Activated CD8-positive, alpha-beta memory T cell treated with anti-CD3 and anti-CD28 coated beads for 48 hours (primary cell): ENCODE data around the gene DMD.
"Not testable (repeated sequence)": the region's sequence is repeated elsewhere in the genome, so short reads cannot be mapped to it uniquely, and the experiment has no call there.

Experiments
- DNase-seq, 3 experiments: peaks; one replicate each; pipeline ENCODE4 v3.0.0-alpha.2; 2020; ENCODE audit warnings: low read depth in 2 of 3, low spot score in 2 of 3

Gene DMD

DNA sequence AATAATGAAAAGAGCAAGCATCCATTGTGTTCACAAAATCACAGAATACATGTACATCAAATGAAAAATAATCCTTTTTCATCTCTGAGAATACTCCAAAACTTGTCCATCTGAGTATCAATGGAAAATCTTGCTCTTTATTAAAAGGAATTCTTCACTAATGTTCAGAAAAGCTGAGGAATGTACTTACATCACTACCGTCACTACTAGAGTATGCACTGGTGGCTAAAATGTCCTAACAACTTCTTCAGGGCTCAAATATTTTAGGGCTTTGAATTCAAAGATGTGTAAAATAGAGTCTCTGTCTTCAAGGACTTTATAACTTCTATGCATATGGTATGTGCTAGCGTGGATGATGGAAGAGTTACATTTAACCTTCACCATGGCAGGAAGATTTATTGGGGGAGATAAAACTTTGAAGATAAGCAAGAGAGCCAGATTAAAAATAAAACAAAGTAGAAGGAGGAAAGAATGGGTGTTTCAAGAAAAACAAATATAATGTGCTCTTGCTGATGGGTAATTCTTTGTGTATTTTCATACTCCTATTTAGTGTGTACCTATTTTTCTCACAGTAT, 55.1 kb downstream of the DMD start:
- DNase-seq = no peak

DNA sequence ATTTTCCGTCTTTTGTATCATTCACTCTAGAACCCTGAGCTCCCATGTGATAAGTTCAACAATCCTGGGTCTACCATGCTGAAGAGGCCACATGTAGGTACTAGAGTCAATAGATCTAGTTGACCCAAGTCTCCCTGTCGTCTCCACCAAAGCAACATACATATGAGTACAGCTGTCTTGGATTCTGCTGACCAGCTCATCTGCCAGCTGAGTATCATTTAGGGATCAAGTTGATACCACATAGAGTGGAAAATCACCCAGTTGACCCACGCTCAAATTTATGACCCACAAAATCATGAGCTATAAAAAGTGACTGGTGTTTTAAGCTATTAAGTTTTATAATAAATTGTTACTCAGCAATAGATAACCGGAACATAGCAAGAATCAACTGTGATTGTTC, 61.8 kb downstream of the DMD start:
- no peak for DNase-seq

DNA sequence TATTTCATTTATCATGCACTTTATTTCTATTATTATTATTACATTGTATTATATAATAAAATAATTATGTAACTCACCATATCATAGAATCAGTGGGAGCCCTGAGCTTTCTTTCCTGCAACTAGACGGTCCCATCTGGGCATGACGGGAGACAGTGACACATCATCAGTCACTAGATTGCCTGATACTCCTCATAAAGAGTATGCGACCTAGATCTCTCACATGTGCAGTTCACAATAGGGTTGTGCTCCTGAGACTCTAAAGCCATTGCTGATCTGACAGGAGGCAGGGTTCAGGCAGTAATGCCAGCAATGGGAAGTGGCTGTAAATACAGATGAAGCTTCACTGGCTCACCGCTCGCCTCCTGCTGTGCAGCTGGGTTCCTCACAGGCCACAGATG, 62.3 kb downstream of the DMD start:
- no peak for DNase-seq

DNA sequence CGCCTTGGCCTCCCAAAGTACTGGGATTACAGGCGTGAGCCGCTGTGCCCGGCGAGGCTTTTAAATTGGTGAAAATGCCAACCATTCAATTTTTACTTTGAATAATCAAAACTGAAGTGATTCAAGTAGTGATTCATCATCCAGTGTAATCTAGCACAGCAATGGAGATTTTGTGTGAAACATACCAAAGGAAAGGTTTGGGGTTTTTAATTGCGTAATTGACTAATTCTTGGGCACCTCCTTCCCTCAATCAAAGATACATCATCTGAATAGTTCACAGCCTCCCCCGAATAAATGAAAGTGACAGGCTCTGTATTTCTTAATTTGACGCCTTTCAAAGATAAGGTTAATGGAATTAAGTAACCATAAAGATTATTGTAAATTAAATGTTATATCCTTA, 69.0 kb downstream of the DMD start:
- DNase-seq = no peak

DNA sequence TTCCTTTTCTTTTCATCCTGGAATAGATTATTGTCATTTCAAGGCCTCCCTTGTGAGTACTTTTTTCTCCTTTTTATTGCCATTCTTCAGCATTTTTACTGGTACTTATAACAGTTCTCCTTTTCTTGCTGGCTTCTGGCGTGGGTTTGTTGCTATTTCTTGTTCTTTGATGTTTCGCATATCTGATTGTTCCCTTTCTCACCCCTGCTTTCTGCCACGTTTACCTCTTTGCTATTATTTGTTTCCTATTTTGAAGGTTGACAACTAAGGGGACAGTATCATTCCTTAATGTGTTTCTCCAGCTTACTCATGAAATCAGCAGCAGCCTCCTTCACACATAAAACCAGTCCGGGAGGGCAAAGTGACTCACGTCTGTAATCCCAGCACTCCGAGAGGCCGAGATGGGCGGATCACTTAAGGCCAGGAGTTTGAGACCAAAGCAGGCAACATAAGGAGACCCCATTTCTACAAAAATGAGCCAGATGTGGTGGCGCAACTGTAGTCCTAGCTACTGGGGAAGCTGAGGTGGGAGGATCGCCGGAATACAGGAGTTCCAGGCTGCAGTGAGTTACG, 72.6 kb downstream of the DMD start:
- no peak for DNase-seq

DNA sequence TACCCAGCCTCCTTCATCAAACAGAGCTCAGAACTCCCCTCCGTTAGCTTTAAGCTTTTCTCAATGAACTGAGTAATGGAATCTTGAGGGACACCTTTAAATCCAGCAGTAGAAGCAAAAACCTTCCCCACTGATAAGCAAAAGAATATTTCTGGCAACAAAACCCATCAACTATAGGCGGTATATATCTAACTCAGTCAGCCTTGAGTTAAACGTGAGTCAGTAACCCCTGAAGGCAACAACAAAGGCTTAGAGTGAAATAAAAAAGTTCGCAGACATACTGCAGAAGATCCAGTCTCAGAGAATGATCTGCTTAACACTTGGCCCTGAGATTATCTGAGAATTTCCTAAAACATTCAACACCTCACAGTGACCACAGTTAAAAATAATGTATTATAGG, 77.2 kb downstream of the DMD start:
- no peak for DNase-seq

DNA sequence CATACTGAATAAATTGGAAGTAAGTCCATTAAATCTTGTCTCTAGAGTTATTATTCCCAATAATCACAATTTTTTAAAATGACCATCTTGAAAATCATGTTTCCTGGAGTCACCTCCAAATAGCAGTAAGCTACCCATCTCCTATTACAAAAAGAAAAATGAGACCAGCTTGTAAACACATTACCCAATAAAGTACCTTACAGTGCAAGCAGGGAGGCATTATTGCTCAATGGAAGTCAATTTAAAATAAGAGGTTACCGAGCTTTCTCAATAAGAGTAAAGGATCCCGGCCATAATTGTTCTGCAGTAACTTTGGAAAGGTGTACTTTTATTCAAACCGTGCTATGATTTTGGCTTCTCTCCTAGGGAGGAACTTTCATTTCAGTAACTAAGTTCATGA, 78.0 kb downstream of the DMD start:
- DNase-seq = no peak

DNA sequence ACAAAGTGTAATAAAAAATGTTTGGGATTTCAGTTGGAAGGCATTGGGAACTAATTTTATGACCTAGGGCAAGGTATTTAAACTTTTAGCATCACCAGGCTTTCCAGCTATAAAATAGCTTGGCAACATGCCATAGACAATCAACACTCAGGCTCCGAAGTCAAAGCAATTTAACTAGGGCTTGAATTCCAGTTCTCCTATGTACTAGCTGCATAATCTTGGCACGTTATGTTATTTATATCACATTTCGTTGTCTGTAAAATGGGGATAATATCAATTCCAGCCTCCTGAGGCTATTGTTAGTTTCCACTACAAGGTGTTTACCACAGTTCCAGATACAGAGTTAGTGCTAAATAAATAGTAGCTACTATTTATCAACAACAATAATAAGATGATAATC, 78.8 kb downstream of the DMD start:
- no peak for DNase-seq

DNA sequence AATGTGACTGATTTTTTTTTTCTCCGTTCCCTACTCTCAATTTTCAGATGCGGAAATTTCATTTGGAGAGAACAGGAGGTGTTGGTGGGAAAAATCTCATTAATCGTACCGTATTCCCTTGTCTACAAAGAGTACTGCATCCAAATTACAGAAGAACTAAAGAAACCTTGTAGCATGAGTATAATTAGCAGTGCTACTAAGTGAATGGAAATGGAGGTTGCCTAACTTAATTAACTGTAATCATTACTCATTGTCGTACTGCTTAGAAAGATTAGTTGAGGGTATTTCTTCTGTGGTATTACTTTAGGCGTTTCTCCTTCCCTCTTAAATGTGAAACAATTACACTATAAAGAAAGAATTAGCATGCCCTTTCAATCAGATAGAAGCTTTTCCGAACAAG, 81.7 kb downstream of the DMD start:
- no peak for DNase-seq

DNA sequence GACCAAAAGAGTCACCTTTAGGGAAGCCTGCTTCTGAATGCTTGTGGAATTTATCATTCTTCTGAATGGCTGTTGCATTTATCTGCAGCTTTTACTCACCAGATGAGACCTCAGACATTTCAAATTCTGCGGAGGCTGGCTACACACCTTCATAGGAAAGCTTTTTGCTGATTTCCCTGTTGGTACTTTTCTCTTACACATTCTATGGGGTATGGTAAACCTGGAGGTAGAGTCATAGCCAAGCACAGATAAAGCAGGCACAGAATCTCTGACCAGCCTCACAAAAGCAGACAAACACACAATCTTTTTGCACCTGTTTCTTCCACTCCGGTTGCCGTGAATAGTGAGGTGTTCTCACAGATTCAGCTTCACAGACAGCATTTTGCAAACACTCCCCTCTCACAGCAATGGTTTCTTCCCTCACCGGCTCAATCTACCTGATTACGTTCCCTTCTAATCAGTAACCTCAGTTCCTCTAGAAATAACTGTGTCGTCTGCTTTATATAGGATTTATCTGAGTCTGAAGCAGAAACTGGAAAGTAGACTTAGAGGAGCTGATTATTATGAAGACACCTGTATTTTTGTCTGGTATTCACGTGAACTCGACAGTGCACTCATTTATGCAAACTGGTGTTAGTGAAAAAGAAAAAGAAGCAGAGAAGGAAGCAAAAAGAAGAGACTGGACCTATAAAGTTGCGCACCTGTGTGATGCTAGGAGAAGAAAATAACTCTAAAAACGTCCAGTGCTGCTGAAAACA, 83.1 kb downstream of the DMD start:
- no peak for DNase-seq

DNA sequence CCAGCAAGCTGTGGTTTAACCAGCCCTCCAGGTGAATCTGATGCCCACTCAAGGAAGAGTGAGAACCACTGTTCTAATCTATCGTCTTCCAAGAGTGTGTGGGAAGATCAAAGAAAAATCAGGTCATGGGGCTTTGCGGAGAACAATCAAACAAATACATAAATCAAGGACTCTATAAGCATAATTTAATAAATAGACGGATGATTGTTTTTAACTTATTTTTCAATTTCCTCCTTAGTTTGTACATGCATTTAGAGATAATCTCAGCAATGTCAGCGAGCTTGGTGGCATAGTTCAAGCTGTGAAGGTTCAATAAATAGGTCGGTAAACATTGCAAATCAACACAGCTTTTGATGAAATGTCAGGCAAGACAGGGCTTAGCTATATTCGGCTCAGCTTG, 84.9 kb downstream of the DMD start:
- no peak for DNase-seq

DNA sequence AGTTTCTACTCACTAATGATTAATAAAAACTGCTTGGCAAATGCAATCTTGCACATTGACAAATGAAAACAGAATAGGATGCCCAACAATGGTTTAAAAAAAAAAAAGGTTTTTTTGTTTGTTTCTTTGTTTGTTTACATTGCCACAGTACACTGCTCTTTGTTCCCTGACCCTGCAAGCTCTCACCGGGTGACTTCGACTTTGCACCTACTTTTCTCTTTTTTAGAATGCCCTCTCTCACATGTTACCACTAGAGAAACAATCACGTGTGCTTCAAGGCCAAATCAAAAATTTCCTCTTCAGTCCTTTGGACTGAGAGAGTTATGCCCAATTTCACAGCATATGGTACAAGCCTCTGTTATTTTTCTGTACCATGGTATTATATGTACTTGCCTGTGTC, 101.5 kb downstream of the DMD start:
- no peak for DNase-seq

DNA sequence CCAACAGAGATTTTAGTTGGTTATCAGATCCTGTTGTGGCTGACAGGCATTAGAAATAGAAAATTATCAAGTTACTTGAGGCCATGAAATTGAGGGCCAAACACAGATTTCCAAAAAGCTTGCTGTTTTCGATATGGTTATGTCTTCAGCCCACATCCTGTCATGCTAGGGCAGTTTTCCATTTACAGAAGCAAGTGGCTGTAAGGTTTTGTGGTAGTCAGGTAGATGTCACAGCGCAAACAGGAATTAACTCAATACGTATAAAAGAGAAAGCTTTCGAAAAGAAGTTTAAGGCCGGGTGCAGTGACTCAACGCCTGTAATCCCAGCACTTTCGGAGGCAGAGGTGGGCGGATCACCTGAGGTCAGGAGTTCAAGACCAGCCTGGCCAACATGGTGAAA, 104.6 kb downstream of the DMD start:
- DNase-seq = no peak

DNA sequence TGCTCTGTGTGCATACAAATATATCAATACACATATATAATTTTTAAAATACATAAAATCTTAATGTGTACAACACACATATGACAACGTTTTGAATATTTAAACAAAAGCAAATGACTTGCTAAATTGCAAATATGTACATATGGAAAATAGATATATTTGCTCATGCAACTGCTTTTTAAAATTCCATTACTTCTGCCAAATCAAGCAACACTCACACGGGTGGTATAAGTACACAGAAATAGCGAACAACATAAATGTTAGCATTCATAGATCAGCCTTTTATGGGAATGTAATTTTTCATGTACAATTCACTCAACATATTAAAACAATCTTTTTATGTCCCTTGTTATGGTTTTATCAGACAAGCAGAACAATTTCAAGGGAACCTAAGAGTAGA, 116.3 kb downstream of the DMD start:
- DNase-seq = no peak

DNA sequence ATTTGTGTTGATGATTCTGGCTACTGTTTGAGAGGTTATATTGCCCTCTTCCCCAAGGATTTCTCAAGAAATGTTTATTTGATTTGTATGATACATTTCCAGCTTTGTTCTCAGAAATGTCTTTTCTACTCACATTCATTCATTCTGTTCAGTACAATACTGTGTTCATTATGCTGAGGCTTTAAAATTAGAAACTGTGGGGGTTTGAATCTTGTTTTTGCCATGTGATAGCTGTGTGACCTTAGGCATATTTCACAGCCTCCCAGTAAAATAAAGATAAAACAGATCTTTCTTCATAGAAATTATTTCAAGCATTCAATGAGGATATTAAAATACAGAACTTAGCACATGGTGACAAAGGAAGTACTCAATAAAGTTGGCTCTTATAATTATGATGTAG, 123.9 kb downstream of the DMD start:
- no peak for DNase-seq

DNA sequence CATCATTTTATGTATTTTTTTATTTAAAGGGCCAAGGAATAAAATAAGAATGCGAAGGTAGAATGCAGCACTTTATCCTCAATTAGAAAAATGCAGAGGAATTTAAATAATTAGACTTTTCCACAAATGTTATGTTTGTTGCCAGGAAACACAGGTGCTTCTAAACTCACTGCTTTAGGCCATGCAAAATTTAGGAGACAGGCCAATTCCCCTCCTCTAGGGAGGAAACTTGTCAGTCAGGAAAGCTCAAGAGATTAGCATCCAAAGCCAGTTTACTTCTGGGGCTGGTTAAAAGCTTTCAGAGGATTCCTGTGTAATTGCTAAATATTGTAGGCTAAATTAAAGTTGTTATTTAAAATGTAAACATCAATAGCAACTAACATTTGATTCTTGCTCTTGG, 124.5 kb downstream of the DMD start:
- no peak for DNase-seq

DNA sequence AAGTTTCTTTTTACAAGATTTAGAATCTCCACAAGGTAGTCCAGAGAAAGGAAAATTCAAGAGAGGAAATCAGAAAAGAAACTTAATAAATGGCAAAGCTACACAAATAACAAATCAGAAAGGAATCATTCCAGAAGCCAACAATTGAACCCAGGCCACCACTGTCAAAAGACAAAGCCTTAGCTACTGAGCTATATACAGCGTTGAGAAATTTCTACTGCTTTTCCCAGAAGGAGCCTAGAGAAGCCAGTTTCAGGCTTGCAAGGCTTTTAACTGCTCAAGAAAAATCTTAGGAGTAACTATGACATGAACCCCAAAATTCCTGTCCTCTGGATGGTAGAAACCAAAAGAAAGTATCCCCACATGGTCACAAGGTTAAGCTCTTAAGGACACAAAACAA, 129.0 kb downstream of the DMD start:
- DNase-seq = no peak

DNA sequence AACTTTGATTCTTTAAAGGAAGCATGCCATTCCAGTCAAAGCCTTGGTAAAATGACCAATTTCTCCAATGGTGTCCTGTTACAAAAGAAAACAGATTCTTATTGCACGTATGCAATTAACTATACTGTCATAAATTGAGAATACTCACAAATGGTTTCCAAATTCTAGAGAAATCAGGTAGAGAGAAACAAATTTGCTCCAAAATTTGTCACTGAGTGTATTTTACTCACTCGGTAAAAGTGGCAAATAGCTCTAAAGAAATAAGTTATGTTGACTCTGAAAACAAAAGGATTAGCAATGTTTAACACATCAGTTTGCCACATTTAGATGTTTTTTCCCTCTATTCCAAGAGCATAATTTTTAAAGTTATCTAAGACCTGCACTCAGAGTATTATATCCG, 133.1 kb downstream of the DMD start:
- no peak for DNase-seq

DNA sequence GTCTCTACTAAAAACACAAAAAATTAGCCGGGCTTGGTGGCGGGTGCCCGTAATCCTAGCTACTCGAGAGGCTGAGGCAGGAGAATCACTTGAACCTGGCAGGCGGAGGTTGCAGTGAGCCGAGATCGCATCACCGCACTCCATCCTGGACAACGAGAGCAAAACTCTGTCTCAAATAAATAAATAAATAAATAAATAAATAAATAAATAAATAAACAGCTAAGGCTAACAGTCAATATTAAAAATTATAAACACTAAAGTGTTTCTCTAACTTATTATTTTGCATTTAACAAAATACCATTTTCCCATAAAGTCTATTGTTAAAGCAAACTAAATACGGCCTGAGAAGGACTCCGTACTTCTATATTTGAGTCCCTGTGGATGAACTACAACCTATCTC, 137.7 kb downstream of the DMD start:
- DNase-seq = not testable (repeated sequence)

DNA sequence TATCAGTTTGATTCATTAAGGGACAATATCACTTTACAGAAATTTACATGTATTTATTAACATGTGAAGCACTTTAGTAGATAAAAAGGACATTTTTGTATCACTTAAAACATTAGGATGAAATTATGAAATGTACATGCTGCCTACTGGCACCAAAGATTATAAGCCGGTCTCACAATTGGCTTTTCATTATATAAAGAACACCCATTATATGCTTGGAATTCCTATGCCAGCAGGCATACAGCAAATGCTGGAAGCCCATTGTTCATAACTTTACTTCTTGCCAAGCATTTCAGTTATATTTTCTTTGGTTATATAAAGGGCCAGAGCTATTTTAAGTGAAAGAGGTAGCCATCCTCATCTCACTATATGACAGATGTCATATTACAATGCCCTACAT, 145.9 kb downstream of the DMD start:
- DNase-seq = no peak

DNA sequence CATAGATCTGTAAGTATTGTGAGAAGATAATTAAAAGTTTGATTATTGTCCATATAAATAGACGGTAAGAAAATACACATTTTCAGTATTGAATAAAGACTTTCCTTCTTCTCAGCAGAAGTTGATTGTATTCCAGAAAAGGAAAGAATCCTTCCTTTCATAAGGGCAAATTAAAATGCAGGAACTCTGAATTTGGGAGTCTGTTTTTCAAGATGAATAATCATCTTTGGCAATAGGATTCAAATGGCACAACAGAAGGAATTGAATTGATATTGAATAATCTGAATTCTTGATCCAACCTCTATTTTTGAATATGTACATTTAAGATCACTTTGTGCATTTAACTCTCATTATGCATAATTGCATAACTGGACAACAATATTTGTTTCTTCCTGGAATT, 149.3 kb downstream of the DMD start:
- no peak for DNase-seq

DNA sequence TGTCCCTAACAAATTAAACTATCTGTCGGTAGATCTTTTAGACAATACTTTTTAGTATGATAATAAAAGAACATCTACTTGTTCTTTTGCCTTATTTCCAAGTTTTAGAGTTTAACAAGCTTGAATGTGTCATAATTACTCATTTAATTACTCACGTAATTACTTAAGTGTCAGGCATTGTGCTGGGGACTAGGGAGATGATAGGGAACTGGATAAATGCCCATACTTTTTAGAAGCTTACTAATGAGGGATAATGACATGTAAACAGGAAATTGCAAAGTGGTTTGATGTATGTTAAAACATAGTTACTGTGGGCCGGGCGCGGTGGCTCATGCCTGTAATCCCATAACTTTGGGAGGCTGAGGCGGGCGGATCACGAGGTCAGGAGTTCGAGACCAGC, 158.3 kb downstream of the DMD start:
- no peak for DNase-seq

DNA sequence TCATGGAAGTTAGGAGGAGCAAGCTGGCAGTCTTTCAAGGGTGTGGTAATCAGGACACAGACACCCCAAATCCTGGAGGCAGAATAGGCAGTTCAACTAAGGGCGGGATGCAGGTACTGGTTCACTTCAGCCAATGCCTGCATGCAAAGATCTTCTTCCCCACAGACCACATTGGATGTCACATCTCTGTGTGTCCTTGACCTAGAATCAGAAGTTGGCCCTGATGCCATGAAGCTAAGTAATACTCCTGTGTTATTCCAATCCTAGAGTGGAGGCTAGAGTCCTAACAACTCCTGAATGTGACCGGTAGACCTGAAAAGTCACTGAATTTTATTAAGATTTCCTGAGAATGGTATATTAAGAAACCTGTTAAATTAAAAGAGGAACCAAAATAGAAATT, 165.5 kb downstream of the DMD start:
- no peak for DNase-seq
